ENCODE data around the gene KLF9.

GRCh38 chr9:70352356-70352755, 62.1 kb downstream of the KLF9 start:
- TF ChIP-seq POLR2A (IDR thresholded peaks at IDR 0.05) (no peak), CTCF (IDR thresholded peaks at IDR 0.05) (no peak)
